Measurements from ENCODE around the gene WDR18. TPM values are rescaled to one million over a fixed set of nuclear protein-coding genes. Genes with fewer than 3 reads are reported as not detected.

Gene WDR18
- total RNA-seq, 1 donor from 2014 or later, result 60.0 TPM

DNA sequence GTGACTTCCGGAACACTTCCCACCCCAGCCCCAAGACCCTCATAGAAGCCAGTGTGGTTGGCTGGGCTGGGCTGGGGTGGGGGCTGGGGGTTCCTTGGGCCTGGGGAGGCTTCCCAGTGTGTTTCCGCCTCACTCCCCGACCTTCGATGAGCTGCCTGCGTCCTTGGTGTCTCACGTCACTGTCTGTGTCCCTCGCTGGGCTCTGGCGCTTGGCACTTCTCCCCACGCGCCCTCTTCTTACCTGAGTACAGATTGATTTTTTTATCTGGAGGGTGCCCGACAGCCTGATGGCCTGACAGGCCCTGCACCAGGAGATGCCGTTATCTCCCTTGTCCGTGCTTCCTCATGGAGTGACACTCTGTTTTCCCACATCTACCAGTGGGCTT is 8.5 kb downstream of the WDR18 start:
- FAIRE-seq, result no peak
- no peaks in the 10 kb centered on the region for H3K4me1 Mint-ChIP-seq (ENCODE audit: low read depth, unreplicated experiment)
- H3K4me3 Mint-ChIP-seq (ENCODE audit: unreplicated experiment), result no peak overlapping the region
- Histone ChIP-seq H3K9ac (ENCODE audit: low read length) (no peak overlapping the region), H3K4me3 (ENCODE audit: insufficient read depth, low read depth, low read length) (no peak overlapping the region), H3K27ac (ENCODE audit: low read depth, low read length) (no peak overlapping the region), H4K20me1 (ENCODE audit: insufficient read depth, low read length) (peaks cover 28% of the 10 kb centered on the region), H3K36me3 (ENCODE audit: insufficient read depth, low read length) (no peaks in the 10 kb centered on the region), H3K4me2 (ENCODE audit: low read length) (no peak overlapping the region), H3K4me1 (ENCODE audit: insufficient read depth, low read length) (peaks cover 13% of the 10 kb centered on the region), H3K9me3 (ENCODE audit: insufficient read depth, low read depth, low read length) (no peaks in the 10 kb centered on the region), H3K79me2 (ENCODE audit: insufficient read depth, low read length) (no peaks in the 10 kb centered on the region), H3K27me3 (ENCODE audit: insufficient read depth, low read length) (peaks cover 8% of the 10 kb centered on the region), H2AFZ (ENCODE audit: low read depth, low read length) (no peak overlapping the region)
- peaks cover 5% of the 10 kb centered on the region for H3K36me3 Mint-ChIP-seq (ENCODE audit: low read depth, unreplicated experiment)
- TF ChIP-seq, protein P1, sequence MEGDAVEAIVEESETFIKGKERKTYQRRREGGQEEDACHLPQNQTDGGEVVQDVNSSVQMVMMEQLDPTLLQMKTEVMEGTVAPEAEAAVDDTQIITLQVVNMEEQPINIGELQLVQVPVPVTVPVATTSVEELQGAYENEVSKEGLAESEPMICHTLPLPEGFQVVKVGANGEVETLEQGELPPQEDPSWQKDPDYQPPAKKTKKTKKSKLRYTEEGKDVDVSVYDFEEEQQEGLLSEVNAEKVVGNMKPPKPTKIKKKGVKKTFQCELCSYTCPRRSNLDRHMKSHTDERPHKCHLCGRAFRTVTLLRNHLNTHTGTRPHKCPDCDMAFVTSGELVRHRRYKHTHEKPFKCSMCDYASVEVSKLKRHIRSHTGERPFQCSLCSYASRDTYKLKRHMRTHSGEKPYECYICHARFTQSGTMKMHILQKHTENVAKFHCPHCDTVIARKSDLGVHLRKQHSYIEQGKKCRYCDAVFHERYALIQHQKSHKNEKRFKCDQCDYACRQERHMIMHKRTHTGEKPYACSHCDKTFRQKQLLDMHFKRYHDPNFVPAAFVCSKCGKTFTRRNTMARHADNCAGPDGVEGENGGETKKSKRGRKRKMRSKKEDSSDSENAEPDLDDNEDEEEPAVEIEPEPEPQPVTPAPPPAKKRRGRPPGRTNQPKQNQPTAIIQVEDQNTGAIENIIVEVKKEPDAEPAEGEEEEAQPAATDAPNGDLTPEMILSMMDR (IDR thresholded peaks at IDR 0.05; ENCODE audit: insufficient read depth, low read depth, low read length), result no peak
- TF ChIP-seq EZH2 (IDR thresholded peaks at IDR 0.05; ENCODE audit: insufficient read depth, low read length), result no peak
- no peak for DNase-seq (ENCODE audit: low read depth)
- H3K9me3 Mint-ChIP-seq (ENCODE audit: unreplicated experiment), result no peaks in the 10 kb centered on the region
- H3K27me3 Mint-ChIP-seq (ENCODE audit: low read depth, unreplicated experiment), result peaks cover 1% of the 10 kb centered on the region
- no peak overlapping the region for H3K27ac Mint-ChIP-seq (ENCODE audit: unreplicated experiment)

DNA sequence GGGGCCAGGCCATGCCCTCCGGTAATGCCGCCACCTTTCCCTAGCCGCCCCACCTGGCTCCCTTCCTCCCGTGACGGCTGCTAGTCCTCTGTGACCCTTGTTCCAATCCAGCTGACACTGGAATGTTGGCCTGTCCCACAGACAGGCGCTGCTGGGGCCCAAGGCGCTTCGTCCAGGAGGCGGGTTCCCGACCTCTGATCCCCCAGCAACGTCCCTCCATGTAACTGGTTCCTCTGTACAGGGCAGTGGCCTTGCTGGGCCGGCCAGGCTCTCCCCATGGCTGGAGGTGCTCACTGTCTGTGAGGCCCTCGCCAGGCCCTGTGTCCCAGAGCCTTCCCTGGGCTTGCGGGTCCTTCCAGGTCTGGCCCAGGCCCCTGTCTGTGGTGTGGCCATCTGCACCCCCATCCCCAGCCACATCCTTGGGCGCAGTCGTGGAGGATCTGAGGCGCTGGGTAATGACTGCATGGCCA is 9.3 kb downstream of the WDR18 start:
- H3K4me2 ChIP-seq (ENCODE audit: low read length), result no peak overlapping the region
- no peaks in the 10 kb centered on the region for H3K9me3 ChIP-seq (ENCODE audit: insufficient read depth, low read depth, low read length)
- H3K9ac ChIP-seq (ENCODE audit: low read length), result no peak overlapping the region
- no peak overlapping the region for H2AFZ ChIP-seq (ENCODE audit: low read depth, low read length)
- Mint-ChIP-seq H3K36me3 (ENCODE audit: low read depth, unreplicated experiment) (peaks cover 5% of the 10 kb centered on the region), H3K4me3 (ENCODE audit: unreplicated experiment) (no peak overlapping the region), H3K27me3 (ENCODE audit: low read depth, unreplicated experiment) (peaks cover 7% of the 10 kb centered on the region), H3K4me1 (ENCODE audit: low read depth, unreplicated experiment) (no peaks in the 10 kb centered on the region), H3K9me3 (ENCODE audit: unreplicated experiment) (no peaks in the 10 kb centered on the region), H3K27ac (ENCODE audit: unreplicated experiment) (no peak overlapping the region)
- no peaks in the 10 kb centered on the region for H3K79me2 ChIP-seq (ENCODE audit: insufficient read depth, low read length)
- H4K20me1 ChIP-seq (ENCODE audit: insufficient read depth, low read length), result peaks cover 29% of the 10 kb centered on the region
- DNase-seq (ENCODE audit: low read depth) (no peak), FAIRE-seq (no peak)
- H3K27me3 ChIP-seq (ENCODE audit: insufficient read depth, low read length), result peaks cover 15% of the 10 kb centered on the region
- no peak for TF ChIP-seq EZH2 (IDR thresholded peaks at IDR 0.05; ENCODE audit: insufficient read depth, low read length)
- TF ChIP-seq, protein P1 (IDR thresholded peaks at IDR 0.05; ENCODE audit: insufficient read depth, low read depth, low read length), result no peak
- no peaks in the 10 kb centered on the region for H3K36me3 ChIP-seq (ENCODE audit: insufficient read depth, low read length)
- H3K4me1 ChIP-seq (ENCODE audit: insufficient read depth, low read length), result peaks cover 8% of the 10 kb centered on the region
- H3K27ac ChIP-seq (ENCODE audit: low read depth, low read length), result no peak overlapping the region
- H3K4me3 ChIP-seq (ENCODE audit: insufficient read depth, low read depth, low read length), result no peak overlapping the region

DNA sequence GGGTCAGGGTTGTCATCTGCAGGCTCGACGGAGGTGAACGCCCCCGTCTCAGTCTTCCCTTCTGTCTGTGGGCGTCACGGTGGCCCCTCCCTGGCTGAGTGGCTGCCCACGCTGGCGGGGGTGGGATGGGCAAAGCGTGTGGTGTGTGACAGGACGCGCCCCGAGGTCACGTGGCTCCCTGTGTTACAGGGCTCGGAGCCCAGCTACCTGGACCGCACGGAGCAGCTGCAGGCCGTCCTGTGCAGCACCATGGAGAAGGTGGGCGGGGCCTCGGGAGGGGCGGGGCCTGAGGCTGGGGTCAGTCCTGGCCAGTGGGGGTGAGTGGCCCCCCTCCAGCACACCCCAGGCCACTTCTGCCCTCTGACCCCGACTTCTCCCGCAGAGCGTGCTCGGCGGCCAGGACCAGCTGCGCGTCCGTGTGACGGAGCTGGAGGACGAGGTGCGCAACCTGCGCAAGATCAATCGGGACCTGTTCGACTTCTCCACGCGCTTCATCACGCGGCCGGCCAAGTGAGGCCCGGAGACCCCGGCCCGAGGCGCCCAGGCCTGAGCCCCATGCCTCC is 9.8 kb downstream of the WDR18 start:
- H3K4me1 ChIP-seq (ENCODE audit: insufficient read depth, low read length), result peaks cover 8% of the 10 kb centered on the region
- H3K4me1 Mint-ChIP-seq (ENCODE audit: low read depth, unreplicated experiment), result no peaks in the 10 kb centered on the region
- H4K20me1 ChIP-seq (ENCODE audit: insufficient read depth, low read length), result peaks cover 26% of the 10 kb centered on the region
- H3K27ac Mint-ChIP-seq (ENCODE audit: unreplicated experiment), result no peak overlapping the region
- no peaks in the 10 kb centered on the region for H3K36me3 ChIP-seq (ENCODE audit: insufficient read depth, low read length)
- no peak overlapping the region for H3K4me2 ChIP-seq (ENCODE audit: low read length)
- no peak overlapping the region for H3K27ac ChIP-seq (ENCODE audit: low read depth, low read length)
- peaks cover 19% of the 10 kb centered on the region for H3K27me3 ChIP-seq (ENCODE audit: insufficient read depth, low read length)
- no peaks in the 10 kb centered on the region for H3K79me2 ChIP-seq (ENCODE audit: insufficient read depth, low read length)
- TF ChIP-seq, protein P1 (IDR thresholded peaks at IDR 0.05; ENCODE audit: insufficient read depth, low read depth, low read length), result no peak
- no peak for TF ChIP-seq EZH2 (IDR thresholded peaks at IDR 0.05; ENCODE audit: insufficient read depth, low read length)
- H2AFZ ChIP-seq (ENCODE audit: low read depth, low read length), result no peak overlapping the region
- H3K4me3 Mint-ChIP-seq (ENCODE audit: unreplicated experiment), result no peak overlapping the region
- DNase-seq (ENCODE audit: low read depth), result no peak
- no peaks in the 10 kb centered on the region for H3K9me3 ChIP-seq (ENCODE audit: insufficient read depth, low read depth, low read length)
- peaks cover 5% of the 10 kb centered on the region for H3K36me3 Mint-ChIP-seq (ENCODE audit: low read depth, unreplicated experiment)
- no peak overlapping the region for H3K4me3 ChIP-seq (ENCODE audit: insufficient read depth, low read depth, low read length)
- no peak overlapping the region for H3K9ac ChIP-seq (ENCODE audit: low read length)
- H3K9me3 Mint-ChIP-seq (ENCODE audit: unreplicated experiment), result no peaks in the 10 kb centered on the region
- H3K27me3 Mint-ChIP-seq (ENCODE audit: low read depth, unreplicated experiment), result peaks cover 7% of the 10 kb centered on the region
- no peak for FAIRE-seq
